Measurements from ENCODE around the gene APPL1. TPM values are rescaled to one million over a fixed set of nuclear protein-coding genes. Genes with fewer than 3 reads are reported as not detected.

The APPL1 gene
- total RNA-seq, 4 donors from 2014 or later: 34.1 to 62.0 (median 50.0) TPM

DNA sequence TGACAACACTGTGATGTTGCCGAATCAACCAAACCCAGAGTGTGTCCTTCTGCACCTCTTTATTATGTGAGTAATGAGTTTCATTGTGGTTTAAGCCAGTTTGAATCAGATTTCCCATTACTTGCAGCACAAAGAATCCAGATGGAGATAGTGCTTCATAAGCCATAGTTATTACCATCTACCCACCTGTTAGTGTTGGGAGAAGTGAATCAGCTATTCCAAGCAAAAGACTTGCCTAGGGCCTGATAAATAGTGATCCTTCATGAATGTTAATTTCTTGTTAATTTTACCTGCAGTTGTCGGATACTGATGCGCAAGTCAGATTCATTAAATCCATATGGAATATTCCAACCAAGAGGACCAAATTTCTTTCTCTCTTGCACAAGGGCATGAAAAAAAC is 86.7 kb downstream of the APPL1 start:
- DNase-seq (ENCODE audit: low spot score) (no peak), ATAC-seq (ENCODE audit: low FRiP score) (no peak)
- no peak for TF ChIP-seq CTCF (IDR thresholded peaks at IDR 0.05)

Other genes starting within 250 kb of the APPL1 start
- gene SPATA12, start 167.1 kb upstream of the APPL1 start, total RNA-seq: not detected
- 10 to 100 TPM in 1 of 4 donors, 1 to 10 TPM in 3; 4.9 to 13.2 (median 6.6) TPM for gene IL17RD, start 62.4 kb upstream of the APPL1 start, total RNA-seq
- gene HESX1, start 27.8 kb upstream of the APPL1 start, total RNA-seq: 1 to 10 TPM in 1 of 4 donors, under 1 TPM in 1, not detected in 2; 0.82 to 1.9 TPM
- not detected for gene ASB14, start 65.0 kb downstream of the APPL1 start, total RNA-seq

Data from omental fat pad (tissue), 4 donors.